ENCODE data around the gene TMPRSS12.

DNA sequence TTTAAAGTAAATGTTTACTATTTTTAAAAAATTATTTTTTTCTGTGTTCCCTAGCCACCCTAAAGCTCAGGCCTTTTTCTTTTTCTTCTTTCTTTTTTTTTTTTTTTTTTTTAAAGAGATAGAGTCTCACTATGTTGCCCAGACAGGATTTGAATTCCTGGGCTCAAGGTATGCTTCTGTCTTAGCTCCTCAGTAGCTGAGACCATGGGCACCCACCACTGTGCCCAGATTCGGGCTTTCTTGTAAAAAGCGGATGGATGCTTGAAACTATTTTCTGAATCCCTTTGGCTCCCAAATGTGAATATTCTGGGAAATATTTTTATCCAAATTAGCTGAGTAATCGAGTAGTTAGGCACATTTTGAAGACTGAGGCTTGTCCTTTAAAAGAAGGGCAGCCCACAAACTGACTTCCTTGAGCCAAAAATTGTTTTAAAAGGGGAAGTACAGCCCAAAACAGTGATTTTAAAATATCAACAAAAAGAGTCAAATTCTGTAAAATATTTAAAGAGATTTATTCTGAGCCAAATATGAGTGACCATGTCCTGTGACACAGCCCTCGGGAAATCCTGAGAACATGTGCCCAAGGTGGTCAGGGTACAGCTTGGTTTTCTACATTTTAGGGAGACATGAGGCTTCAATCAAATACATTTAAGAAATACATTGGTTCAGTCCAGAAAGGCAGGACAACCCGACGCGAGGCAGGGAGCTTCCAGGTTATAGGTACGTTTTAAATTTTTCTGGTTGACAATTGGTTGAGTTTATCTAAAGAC, 80.8 kb downstream of the TMPRSS12 start:
- TF ChIP-seq, protein P1, sequence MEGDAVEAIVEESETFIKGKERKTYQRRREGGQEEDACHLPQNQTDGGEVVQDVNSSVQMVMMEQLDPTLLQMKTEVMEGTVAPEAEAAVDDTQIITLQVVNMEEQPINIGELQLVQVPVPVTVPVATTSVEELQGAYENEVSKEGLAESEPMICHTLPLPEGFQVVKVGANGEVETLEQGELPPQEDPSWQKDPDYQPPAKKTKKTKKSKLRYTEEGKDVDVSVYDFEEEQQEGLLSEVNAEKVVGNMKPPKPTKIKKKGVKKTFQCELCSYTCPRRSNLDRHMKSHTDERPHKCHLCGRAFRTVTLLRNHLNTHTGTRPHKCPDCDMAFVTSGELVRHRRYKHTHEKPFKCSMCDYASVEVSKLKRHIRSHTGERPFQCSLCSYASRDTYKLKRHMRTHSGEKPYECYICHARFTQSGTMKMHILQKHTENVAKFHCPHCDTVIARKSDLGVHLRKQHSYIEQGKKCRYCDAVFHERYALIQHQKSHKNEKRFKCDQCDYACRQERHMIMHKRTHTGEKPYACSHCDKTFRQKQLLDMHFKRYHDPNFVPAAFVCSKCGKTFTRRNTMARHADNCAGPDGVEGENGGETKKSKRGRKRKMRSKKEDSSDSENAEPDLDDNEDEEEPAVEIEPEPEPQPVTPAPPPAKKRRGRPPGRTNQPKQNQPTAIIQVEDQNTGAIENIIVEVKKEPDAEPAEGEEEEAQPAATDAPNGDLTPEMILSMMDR (IDR thresholded peaks at IDR 0.05) = no peak
- no peak for TF ChIP-seq ZFX (IDR thresholded peaks at IDR 0.05; ENCODE audit: borderline replicate concordance)
